Measurements from ENCODE around the gene GUCA1C.
A peak's percentile ranks its signal among the peaks of the same experiment; 100 is the strongest.

The GUCA1C gene

DNA sequence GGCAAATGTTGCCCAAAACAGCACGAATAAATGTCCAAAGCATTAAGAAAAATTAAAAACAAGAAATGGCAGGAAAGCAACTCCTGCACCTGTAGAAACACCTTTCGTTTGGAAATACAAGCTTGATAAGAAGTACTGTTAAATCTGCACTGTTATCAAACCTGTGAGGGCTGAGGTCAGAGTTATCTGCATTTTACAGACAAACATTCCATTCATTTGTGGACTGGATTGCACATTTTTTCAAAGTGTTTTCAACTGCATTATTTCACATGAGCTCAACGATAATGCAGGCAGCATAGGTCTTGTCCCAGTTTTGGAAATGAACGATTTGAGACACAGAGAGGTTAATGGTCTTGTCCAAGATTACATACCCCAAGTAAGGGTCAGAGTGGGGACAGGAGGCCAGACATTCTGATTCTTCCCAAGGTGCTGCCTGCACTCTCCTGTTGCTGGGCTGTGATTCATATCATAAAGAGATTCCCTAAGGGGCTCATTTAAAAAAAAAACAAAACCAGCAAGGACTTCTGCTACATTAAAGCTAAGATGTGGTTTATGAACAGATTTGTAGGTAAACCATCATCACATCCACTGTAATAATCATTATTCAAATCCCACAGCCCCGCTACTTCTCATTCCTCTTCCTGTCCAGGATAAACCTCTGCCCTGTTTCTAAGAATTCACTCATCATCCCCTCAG lies 13.0 kb downstream of the GUCA1C start:
- TF ChIP-seq POLR2A (IDR thresholded peaks at IDR 0.05; ENCODE audit: low read length) = no peak
- TF ChIP-seq GATA1 (IDR thresholded peaks at IDR 0.05; ENCODE audit: low read depth, low read length) = no peak
- DNase-seq = no peak

DNA sequence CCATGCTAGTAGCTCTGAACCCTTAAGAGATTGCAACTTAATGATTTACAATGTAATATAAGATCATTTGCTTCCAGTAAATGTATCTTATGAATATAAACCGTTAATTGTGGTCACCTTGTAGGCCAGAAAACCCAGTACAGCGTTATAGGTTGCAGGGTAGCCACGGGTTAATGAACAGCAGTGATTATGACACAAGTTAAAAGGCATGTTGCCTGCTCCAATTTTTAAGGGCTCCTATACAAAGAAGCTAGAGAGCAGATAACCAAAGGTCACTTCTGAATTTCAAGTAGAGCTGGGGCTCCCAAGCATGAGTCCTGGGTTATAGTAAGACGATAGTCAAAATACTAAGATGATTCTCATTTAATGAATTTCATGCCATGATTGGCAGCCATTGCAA lies 13.5 kb downstream of the GUCA1C start:
- TF ChIP-seq GATA1 (IDR thresholded peaks at IDR 0.05; ENCODE audit: low read depth, low read length) (no peak), POLR2A (IDR thresholded peaks at IDR 0.05; ENCODE audit: low read length) (no peak)
- no peak for DNase-seq

DNA sequence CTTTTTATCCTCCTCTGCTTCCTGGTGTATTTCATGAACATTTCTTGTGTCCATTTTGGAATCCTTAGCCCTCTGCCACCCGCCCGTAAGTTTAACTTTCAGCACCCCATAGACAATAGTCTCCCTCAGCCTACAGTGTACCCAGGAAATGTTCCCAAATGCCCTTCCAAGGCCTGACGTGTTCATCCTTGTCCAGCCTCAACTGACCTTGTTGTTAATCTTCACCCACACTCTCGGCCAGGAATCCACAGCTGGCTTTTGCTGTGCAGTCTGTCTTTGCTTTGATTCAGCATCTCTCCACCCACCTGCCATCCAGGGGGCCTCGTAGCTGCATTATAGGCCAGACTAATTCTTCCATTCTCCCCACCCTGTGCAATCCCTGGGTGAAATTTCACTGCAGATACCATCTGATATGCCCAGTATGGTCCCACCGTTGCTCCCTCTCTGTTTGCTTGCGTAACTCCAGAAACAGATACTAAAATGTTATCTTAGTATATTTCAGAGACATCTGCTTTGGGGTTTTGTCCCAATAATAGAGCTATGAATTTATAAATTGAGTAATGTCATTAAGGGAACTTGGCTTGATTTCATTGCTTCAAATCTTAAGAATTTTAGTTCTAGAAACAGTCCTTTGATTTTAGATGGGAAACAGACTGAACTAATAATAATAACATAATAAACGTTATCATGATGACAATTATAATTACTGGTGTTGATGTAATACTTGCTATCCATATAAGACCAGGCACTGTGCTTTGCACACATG lies 16.6 kb downstream of the GUCA1C start:
- no peak for DNase-seq
- TF ChIP-seq POLR2A (IDR thresholded peaks at IDR 0.05; ENCODE audit: low read length) = no peak

DNA sequence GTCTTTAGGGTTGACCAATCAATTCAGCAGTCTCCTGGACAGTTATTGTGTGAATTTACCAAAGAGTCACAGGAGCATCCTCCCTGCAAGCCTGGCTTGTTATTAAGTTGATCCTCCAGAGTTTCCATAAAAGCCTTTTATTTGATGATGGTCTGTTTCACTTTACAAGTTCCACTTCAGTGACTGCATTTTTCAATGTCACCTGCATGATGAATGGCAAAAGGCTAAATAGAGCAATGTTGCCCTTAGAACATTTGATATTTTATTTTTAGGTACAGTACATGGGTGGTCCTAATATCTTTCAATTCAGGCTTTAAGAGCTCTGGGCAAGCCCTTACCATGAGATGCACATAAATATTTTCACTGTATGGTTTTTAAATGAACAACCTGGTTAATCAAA lies 22.6 kb downstream of the GUCA1C start:
- no peak for DNase-seq
- TF ChIP-seq GATA1 (IDR thresholded peaks at IDR 0.05; ENCODE audit: low read depth, low read length) = no peak
- TF ChIP-seq POLR2A (IDR thresholded peaks at IDR 0.05; ENCODE audit: low read length) = no peak

DNA sequence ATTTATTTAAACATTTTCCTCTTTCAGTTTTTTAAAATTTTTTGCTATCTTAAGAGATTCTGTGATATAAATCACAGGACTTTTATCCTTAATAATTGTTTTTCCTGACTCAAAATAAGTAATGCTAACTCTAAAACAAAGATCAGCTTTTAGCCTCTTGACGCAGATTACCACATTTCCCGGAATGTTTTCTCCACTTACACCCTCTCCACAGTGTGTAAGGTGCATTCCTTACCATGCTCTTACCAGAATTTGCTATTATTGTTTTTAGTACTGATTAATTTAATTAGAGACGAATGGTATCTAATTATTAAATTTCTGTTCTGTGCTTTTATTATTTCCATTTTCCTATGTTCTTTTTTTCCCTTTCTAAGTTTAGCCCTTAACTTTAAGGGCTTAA lies 34.8 kb downstream of the GUCA1C start:
- DNase-seq = no peak
- no peak for TF ChIP-seq GATA1 (IDR thresholded peaks at IDR 0.05; ENCODE audit: low read depth, low read length)
- TF ChIP-seq POLR2A (IDR thresholded peaks at IDR 0.05; ENCODE audit: low read length) = no peak

DNA sequence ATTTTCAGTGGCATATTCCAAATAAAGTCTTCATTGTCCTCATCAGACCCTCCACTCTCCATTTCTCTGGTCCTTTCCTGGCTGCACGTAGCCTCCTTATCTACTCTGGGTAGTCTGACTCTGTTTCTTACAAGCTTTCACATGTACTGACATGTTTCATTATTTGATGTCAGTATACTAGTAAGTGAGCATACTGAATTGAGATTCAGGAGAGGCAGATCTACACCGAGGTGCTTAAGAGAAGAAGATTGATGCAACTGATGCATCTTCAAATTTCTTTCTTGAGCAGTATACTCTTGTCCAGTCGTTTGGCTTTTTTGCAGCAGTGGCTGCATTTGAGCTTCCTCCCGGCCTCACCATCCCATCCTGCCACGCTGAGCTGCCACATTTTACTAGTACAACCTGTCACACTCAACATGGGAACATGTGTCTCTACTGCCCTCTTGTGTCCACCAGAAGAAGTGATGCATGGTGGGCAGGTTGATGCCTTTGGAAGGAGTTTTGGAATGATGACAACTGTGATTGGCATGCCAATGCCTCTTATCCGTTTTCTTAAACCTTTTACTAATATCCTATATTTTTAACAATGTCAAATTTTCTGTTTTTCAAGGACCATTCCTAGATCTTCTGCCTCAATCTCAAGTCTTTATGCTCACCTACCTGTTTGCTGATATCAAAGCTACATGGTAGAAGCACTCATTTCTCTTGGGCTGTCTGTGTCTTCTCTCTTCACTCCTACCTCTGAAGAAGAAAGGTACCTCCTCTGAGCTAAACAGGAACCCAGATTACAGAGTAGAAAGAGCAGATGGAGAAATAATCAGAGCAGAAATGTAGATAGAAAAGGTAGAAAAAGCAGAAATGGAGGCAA lies 38.7 kb downstream of the GUCA1C start:
- no peak for TF ChIP-seq GATA1 (IDR thresholded peaks at IDR 0.05; ENCODE audit: low read depth, low read length)
- no peak for TF ChIP-seq POLR2A (IDR thresholded peaks at IDR 0.05; ENCODE audit: low read length)
- peak; percentile 41 to 66 for DNase-seq

DNA sequence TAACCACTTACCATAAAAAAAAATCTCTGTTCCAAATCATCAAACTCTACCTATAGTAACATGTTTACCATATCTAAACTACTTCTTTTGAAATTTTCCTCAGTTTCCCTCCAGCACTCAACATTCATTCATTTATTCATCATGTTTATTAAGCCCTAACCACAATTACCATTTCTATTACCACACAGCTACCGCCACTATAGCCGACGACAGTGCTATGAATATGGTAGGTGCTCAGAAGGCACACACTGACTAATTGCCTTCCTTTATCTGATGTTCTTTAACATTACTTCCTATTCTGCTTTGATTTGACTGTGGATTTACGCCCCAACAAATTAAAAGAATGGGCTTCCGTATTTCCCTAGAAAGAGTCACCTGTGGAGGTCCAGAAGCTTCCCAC lies 43.9 kb downstream of the GUCA1C start:
- DNase-seq = no peak
- TF ChIP-seq POLR2A (IDR thresholded peaks at IDR 0.05; ENCODE audit: low read length) (no peak), GATA1 (IDR thresholded peaks at IDR 0.05; ENCODE audit: low read depth, low read length) (no peak)

DNA sequence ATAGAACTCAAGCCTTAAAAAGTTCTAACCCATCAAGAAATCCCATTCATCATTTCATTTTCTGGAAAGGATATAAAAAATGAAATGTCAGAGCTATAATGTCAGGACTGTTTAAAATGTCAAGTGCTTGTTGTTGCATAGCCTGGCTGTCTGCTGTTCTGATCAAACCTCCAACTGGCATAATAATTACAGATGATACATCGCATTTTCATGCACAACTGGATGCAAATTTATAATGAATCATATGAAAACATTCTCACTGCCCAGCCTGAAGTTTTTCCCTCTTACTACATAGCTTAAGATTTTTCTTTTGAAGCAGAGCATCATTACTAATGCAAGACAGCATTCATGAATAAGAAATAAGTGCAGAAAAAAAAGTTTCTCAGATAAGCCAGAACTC lies 46.5 kb downstream of the GUCA1C start:
- TF ChIP-seq POLR2A (IDR thresholded peaks at IDR 0.05; ENCODE audit: low read length) = no peak
- TF ChIP-seq GATA1 (IDR thresholded peaks at IDR 0.05; ENCODE audit: low read depth, low read length) = no peak
- DNase-seq = no peak

DNA sequence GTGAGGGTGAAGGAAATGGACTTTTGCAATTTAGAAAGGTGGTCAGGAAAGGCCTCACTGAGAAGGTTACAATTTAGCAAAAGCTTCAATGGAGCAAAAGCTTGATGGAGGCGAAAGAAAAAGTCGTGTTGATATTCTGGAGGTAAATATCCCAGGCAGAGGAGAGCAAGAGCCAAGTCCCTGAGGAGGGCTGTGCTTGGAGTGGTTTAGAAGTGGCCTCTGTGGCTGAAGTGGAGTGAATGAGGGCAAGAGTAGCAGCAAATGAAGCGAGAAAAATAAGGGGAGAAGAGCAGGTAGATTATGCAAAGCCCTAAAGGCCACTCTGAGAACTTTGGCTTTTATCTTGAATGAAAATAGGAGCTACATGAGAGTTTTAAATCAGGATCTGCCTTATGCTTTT lies 54.1 kb downstream of the GUCA1C start:
- DNase-seq = no peak
- TF ChIP-seq GATA1 (IDR thresholded peaks at IDR 0.05; ENCODE audit: low read depth, low read length) (no peak), POLR2A (IDR thresholded peaks at IDR 0.05; ENCODE audit: low read length) (no peak)

DNA sequence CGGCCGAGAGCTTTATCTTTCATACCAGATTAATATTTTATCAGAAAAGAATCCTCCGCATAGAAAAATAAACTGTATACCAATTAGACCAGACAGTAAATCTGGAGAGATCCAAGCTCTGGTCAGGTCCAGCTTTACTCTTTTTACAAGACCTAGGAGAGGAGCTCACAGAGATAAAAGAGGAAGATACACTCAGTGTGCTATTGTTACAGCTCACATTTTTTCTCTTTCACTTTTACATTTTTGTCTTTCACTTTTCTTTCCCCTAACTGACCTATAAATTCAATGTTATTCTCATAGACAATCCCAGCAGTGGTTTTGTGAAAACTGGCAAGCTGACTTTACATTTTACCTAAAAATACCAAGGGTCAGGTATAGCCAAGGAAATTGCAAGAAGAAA lies 55.8 kb downstream of the GUCA1C start:
- TF ChIP-seq POLR2A (IDR thresholded peaks at IDR 0.05; ENCODE audit: low read length) (no peak), GATA1 (IDR thresholded peaks at IDR 0.05; ENCODE audit: low read depth, low read length) (no peak)
- DNase-seq = no peak

DNA sequence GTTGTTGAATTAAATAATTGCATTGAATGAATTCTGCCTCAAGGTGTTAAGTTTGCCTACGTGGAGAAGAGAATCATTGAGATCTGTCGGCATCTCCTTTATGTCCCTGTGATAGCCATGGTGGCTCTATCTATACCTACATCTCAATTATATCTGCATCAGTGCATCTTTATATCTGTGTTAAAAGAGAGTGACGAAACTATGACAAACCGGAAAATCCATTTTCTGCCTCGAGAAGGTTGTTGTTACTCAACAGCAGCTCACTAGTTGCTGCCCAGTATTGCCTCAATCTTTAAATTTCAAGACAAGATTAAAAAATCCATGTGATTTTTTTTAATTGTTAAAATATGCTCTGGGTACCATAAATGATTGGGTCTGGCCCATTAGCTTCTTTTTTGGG lies 58.7 kb downstream of the GUCA1C start:
- DNase-seq = no peak
- no peak for TF ChIP-seq POLR2A (IDR thresholded peaks at IDR 0.05; ENCODE audit: low read length)
- TF ChIP-seq GATA1 (IDR thresholded peaks at IDR 0.05; ENCODE audit: low read depth, low read length) = no peak

DNA sequence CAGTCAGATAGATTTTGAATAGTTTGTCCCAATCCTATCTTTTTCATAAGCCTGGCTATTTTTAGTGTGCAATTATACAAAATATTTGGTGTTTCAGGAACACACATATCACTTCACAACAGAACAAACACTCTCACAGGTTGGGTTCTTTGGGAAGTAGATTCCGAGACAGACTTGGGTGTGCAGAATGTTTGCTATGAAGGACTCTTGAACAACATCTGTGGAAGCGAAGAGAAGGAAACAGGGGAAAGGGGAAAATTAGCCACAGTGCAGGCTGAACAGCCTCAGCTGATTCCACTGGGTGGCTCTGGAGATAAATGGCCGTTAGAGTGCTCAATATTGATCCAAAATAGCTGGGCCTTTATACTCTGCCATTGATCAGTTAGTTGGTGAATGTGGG lies 61.8 kb downstream of the GUCA1C start:
- DNase-seq = no peak
- TF ChIP-seq GATA1 (IDR thresholded peaks at IDR 0.05; ENCODE audit: low read depth, low read length) = no peak
- no peak for TF ChIP-seq POLR2A (IDR thresholded peaks at IDR 0.05; ENCODE audit: low read length)

DNA sequence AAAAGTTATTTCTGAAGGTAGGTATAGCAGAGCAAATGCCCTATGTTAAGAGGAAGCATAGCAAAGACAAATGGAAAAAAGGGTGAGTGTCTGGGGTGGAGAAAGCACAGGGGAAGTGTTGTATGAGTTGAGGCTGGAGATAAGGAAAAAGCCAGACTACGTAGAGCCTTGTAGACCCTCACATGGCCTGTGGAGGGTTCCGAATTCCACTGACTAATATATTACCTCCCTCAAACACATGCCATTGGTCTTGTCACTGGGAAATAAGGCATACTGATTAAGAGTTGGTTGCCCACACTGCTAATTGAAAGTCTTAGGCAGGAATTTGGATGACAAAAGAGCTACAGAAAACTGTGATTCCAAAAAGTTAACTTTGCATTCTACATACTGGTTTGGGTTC lies 65.9 kb downstream of the GUCA1C start:
- TF ChIP-seq POLR2A (IDR thresholded peaks at IDR 0.05; ENCODE audit: low read length) (no peak), GATA1 (IDR thresholded peaks at IDR 0.05; ENCODE audit: low read depth, low read length) (no peak)
- no peak for DNase-seq

DNA sequence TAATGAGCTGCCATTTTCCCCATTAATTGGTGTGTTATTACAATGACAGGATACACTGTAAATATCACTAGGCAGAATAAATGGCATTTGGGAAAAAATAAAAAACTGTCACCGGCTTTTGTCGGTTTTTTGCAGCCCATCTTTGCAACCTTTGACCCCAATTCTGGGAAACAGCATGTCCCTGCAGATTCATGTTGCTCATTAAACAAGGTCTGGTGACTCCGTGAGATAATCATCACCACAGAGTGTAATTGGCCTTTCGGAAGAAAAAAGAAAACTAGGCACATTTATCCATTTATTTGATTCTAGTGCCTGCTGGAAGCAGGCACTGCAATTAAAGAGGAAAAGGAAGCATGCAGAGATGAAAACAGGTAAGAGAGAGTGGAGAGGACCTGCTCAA lies 66.6 kb downstream of the GUCA1C start:
- no peak for DNase-seq
- TF ChIP-seq POLR2A (IDR thresholded peaks at IDR 0.05; ENCODE audit: low read length) = no peak
- TF ChIP-seq GATA1 (IDR thresholded peaks at IDR 0.05; ENCODE audit: low read depth, low read length) = no peak

Measured in erythroblast (primary cell).